Immature natural killer cell (primary cell): Measurements from ENCODE around the gene CORIN. TPM values are rescaled to one million over a fixed set of nuclear protein-coding genes. Genes with fewer than 3 reads are reported as not detected.

ENCODE experiments used
- DNase-seq, 3 donors: peaks; one replicate each; pipeline ENCODE4 v3.0.0; 2022; ENCODE audit warnings: mixed read lengths in 1 of 3
- H3K27ac Mint-ChIP-seq, 6 donors: one replicate each; pipeline ENCODE4 v1.8.0; 2020; ENCODE audit warnings: mixed read lengths in 6 of 6, mild to moderate bottlenecking in 5 of 6, inconsistent platforms in 4 of 6, moderate library complexity in 3 of 6
- H3K27me3 Mint-ChIP-seq, 3 donors: one replicate each; pipeline ENCODE4 v1.8.0; 2020 to 2021; ENCODE audit warnings: low read depth in 3 of 3, mild to moderate bottlenecking in 3 of 3, mixed read lengths in 3 of 3, moderate library complexity in 3 of 3, inconsistent platforms in 1 of 3
- H3K36me3 Mint-ChIP-seq, 3 donors: one replicate each; pipeline ENCODE4 v1.8.0; 2020; ENCODE audit warnings: mixed read lengths in 3 of 3, inconsistent platforms in 2 of 3, mild to moderate bottlenecking in 2 of 3
- H3K4me1 Mint-ChIP-seq, 2 donors: one replicate each; pipeline ENCODE4 v1.8.0; 2020; ENCODE audit warnings: inconsistent platforms in 2 of 2, mild to moderate bottlenecking in 2 of 2, mixed read lengths in 2 of 2, moderate library complexity in 1 of 2
- H3K4me3 Mint-ChIP-seq, 5 donors: one replicate each; pipeline ENCODE4 v1.8.0; 2020; ENCODE audit warnings: mild to moderate bottlenecking in 5 of 5, mixed read lengths in 5 of 5, inconsistent platforms in 3 of 5, moderate library complexity in 3 of 5
- H3K9me3 Mint-ChIP-seq, 6 donors: one replicate each; pipeline ENCODE4 v1.8.0; 2020; ENCODE audit warnings: mild to moderate bottlenecking in 6 of 6, mixed read lengths in 6 of 6, inconsistent platforms in 4 of 6, moderate library complexity in 3 of 6
- polyA plus RNA-seq, 3 donors: library from polyadenylated mRNA; unstranded; fragments of 300-500 nt; fragmentation: Illumina TruSeq; gene quantifications; one replicate each; pipeline ENCODE4 v1.2.3, GENCODE V29; 2021

The CORIN gene
- polyA plus RNA-seq, 3 donors from 2014 or later = not detected

DNA sequence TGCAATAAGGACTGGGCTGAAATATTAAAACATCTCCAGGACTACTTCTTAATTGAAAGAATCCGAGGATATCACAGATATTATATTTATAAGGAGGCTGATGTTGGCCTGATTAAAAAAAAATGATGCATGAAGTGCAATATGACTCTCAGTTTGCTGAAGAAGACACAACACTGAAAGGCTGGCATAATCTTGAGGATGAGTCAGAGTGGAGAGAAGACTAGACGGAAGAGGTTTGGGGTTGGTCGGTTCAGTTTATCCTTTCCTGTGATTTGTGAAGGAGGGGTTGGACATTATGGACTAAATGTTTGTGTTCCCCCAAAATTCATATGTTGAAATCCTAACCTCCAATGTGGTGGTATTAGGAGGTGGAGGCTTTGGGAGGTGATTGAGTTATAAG lies 170.3 kb downstream of the CORIN start:
- no peaks in the 10 kb centered on the region for H3K4me1 Mint-ChIP-seq
- H3K27me3 Mint-ChIP-seq = peaks cover 1 to 11% (median 3%) of the 10 kb centered on the region in 3 donors
- no peaks in the 10 kb centered on the region for H3K36me3 Mint-ChIP-seq
- H3K9me3 Mint-ChIP-seq = no peaks in the 10 kb centered on the region
- DNase-seq = no peak
- H3K27ac Mint-ChIP-seq = no peak overlapping the region
- H3K4me3 Mint-ChIP-seq = no peak overlapping the region

DNA sequence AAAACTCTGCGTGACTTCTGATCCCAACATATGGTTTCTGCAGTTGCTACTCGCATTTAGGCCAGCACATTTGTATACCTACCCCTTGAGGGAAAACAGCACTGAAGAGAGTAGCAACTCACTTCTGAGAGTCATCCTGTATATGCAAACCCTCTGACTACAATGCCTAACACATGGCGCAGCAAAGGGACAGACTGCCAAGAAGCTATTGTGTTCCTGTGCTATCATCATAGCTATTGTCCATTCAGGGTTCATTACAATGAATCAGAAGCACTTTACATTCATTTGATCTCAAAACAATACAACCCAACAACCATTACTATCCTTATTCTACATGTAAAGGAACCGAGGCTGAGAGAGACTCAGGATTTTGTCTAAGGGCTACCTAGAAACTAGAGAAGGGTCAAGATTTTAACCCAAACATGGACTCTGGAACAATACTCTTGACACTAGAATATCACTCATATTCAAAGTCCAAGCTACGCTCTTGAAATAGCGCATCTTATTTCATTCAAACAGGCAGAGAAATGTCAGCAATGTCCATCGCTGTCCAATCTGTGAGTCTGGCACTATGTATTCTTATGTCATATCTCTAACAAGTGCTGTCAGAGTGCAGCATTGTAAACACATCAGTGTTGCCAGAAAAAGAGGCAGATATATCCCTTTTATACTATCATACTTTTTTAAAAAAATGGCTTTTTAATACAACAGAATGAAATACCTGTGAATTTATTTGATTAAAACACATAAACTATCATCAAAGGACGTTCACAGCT lies 173.6 kb downstream of the CORIN start:
- no peak for DNase-seq
- no peak overlapping the region for H3K4me3 Mint-ChIP-seq
- peaks cover 0 to 11% (median 0%) of the 10 kb centered on the region in 3 donors for H3K27me3 Mint-ChIP-seq
- no peaks in the 10 kb centered on the region for H3K36me3 Mint-ChIP-seq
- H3K27ac Mint-ChIP-seq = no peak overlapping the region
- peaks cover 0 to 2% (median 0%) of the 10 kb centered on the region in 6 donors for H3K9me3 Mint-ChIP-seq
- H3K4me1 Mint-ChIP-seq = no peaks in the 10 kb centered on the region

DNA sequence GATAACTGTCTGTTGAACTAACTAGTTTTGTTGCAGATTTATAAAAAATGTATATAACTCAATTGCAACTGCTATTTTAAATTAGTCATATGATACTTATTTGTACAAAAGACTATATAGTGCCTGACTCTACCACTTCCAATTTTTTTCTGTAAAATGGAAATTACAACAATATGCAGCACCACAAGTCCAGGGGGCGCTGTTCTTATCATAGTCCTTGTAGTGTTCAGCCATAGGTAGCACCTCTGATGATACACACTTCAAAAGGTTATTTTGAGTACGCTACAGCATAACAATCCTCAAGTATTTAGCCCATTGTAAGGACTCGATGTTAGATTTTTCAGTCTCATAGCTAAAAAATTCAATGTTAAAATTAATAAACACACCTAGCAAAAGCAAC lies 174.9 kb downstream of the CORIN start:
- Mint-ChIP-seq H3K27ac (no peak overlapping the region), H3K9me3 (peaks cover 0 to 2% (median 0%) of the 10 kb centered on the region in 6 donors), H3K4me1 (no peaks in the 10 kb centered on the region), H3K36me3 (no peaks in the 10 kb centered on the region), H3K4me3 (no peak overlapping the region), H3K27me3 (peaks cover 0 to 11% (median 0%) of the 10 kb centered on the region in 3 donors)
- DNase-seq = no peak

DNA sequence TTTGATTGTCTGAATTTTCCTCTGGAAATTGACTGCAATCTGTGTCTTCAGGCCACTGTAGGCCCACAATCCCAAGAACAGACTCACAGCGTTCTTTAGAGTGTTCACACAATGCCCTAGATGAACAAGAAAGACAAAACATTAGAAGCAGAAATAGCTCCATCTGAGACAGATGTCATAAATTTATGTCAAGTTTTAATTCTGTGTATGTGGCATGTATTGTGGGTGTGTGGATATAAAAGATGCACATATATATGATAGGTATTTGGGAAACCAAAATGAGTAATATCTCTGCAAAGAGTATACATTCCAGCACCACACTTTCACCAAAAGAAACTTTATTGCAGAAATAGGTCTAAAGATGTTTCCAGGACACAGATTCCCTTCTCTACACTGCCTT lies 176.1 kb downstream of the CORIN start:
- DNase-seq = no peak
- Mint-ChIP-seq H3K9me3 (peaks cover 0 to 2% (median 0%) of the 10 kb centered on the region in 6 donors), H3K27ac (no peak overlapping the region), H3K4me3 (no peak overlapping the region), H3K27me3 (peaks cover 0 to 11% (median 0%) of the 10 kb centered on the region in 3 donors), H3K36me3 (no peaks in the 10 kb centered on the region), H3K4me1 (no peaks in the 10 kb centered on the region)

DNA sequence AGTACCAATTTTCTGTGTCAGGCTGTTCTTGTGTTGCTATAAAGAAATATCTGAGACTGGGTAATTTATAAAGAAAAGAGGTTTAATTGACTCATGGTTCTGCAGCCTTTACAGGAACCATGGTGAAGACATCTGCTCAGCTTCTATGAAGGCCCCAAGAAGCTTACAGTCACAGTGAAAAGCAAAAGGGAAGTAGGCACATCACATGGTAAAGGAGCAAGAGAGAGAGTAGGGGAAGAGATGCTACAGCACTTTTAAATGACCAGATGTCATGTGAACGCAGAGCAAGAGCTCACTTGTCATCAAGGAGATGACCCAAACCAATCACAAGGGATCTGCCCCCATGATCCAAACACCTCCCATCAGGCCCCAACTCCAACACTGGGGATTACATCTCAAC lies 178.5 kb downstream of the CORIN start:
- Mint-ChIP-seq H3K27ac (no peak overlapping the region), H3K9me3 (peaks cover 0 to 2% (median 0%) of the 10 kb centered on the region in 6 donors), H3K4me3 (no peak overlapping the region), H3K36me3 (no peaks in the 10 kb centered on the region), H3K27me3 (peaks cover 0 to 9% (median 3%) of the 10 kb centered on the region in 3 donors), H3K4me1 (no peaks in the 10 kb centered on the region)
- no peak for DNase-seq

DNA sequence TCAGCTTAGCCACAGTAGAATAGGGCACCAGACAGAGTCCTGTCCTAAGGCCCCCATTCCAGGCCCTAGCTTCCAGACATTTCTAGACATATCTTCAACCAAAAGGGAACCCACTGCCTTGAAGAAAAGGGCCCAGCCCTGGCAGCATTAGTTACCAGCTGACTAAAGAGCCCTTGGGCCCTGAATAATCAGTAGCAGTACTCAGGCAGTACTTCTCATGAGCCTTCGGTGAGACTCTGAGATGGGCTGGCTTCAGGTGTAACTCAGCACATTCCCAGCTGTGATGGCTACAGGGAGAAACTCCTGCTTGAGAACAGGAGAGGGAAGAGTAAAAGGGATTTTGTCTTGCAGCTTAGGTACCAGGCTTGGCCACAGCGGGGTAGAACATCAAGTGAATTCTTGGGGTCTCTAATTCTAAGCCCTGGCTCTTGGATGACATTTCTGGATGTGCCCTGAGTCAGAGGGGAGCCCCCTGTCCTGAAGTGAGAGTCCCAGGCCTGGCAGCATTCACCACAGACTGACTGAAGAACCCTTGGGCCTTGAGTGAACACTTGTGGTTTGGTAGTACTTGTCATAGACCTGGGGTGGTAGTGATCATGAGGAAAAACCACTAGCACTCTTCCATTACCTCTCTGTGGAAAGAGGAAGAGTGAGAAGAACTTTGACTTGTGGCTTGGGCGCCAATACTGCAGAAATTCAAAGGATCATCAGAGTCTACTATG lies 182.7 kb downstream of the CORIN start:
- no peak overlapping the region for H3K4me3 Mint-ChIP-seq

DNA sequence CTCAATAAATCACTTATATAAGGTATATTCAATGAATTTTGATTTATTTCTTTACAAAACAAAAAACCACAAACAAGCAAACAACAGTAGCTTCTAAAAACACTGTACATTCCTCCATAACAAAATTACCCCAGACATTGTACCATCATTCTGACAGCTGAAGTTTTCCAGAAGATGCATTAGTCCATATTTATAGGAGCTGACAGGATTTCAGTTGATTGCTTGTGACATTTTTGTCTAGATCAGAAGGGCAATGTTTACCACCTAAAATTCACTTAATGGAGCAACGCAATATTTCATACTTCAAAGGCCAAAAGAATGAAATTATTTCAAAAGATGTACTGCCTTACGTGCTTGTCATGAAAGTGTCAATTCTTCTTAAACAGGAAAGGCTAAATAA lies 185.8 kb downstream of the CORIN start:
- peaks cover 0 to 5% (median 0%) of the 10 kb centered on the region in 3 donors for H3K27me3 Mint-ChIP-seq
- no peak overlapping the region for H3K27ac Mint-ChIP-seq

More for the DNA sequence above, 182.7 kb downstream of the CORIN start:
- Mint-ChIP-seq H3K27me3 (peaks cover 0 to 5% (median 5%) of the 10 kb centered on the region in 3 donors), H3K9me3 (no peaks in the 10 kb centered on the region), H3K27ac (no peak overlapping the region), H3K4me1 (no peaks in the 10 kb centered on the region), H3K36me3 (no peaks in the 10 kb centered on the region)
- DNase-seq = no peak

DNA sequence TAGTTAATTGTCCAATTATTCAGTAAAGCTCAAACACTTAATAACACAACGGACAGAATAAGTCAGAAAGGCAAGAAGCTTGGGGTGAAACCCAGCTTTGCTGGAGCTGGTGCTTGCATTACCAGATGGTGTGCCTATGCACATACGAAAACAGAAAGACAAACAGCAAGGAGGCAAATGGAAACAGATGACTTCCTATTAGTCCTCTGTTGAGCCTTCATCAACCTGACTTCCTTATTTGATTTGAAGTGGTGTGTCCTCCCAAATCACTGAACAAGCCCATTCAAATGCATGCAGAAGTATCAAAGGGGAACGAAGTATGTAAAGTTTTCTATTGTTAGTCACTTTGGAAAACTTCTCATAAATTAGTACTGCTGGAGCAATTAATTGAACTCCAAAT lies 186.6 kb downstream of the CORIN start:
- no peak for DNase-seq
- no peak overlapping the region for H3K4me3 Mint-ChIP-seq
- no peaks in the 10 kb centered on the region for H3K4me1 Mint-ChIP-seq
- peaks cover 0 to 5% (median 0%) of the 10 kb centered on the region in 3 donors for H3K27me3 Mint-ChIP-seq
- no peaks in the 10 kb centered on the region for H3K36me3 Mint-ChIP-seq
- H3K9me3 Mint-ChIP-seq = no peaks in the 10 kb centered on the region
- H3K27ac Mint-ChIP-seq = no peak overlapping the region

More for the DNA sequence above, 185.8 kb downstream of the CORIN start:
- Mint-ChIP-seq H3K36me3 (no peaks in the 10 kb centered on the region), H3K4me3 (no peak overlapping the region), H3K9me3 (no peaks in the 10 kb centered on the region), H3K4me1 (no peaks in the 10 kb centered on the region)
- no peak for DNase-seq

DNA sequence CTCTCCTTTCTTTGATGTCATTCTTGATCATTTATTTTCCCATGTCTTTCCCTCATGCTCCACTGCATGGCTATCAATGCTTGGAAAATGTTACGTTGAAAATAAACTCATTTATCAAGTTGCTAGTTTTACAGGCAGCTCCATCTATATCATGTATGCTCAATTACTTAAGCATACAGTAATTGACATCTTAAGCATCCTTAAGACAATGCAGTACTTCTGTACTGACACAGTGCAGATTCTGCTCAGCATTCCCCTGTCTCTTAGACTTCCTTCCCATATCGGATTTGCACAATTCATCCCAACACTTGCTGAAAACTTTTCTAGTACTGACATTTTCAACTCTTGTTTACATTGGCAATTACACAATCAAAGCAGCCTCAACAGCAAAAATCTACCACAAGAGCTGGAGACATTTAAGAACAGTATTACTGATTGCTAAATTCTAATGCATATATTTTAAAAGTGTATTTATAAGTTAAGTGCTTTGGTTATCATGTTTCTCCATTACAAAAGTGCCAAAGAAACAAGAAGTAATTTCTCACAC lies 187.2 kb downstream of the CORIN start:
- H3K4me1 Mint-ChIP-seq = no peaks in the 10 kb centered on the region
- no peaks in the 10 kb centered on the region for H3K36me3 Mint-ChIP-seq
- DNase-seq = no peak
- H3K27ac Mint-ChIP-seq = no peak overlapping the region
- H3K4me3 Mint-ChIP-seq = no peak overlapping the region
- H3K27me3 Mint-ChIP-seq = peaks cover 0 to 5% (median 0%) of the 10 kb centered on the region in 3 donors
- no peaks in the 10 kb centered on the region for H3K9me3 Mint-ChIP-seq

DNA sequence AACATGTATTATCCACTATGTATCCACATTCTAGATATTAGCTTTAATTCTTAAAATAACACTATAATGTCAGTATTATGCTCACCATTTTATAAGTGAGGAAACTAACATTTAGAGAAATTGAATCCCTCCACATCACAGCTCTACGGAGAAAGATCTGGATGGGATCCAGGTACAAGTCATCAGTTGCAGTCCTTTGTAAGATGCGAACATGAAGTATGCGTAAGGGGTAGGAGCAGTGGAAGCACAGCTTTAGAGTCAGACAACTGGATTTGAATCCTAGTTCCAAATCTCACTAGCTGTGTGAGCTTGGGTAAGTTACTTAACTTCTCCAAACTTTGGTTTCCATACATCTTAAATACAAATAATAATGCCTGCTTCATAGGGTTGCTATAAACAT lies 190.3 kb downstream of the CORIN start:
- H3K4me3 Mint-ChIP-seq = no peak overlapping the region
- H3K36me3 Mint-ChIP-seq = no peaks in the 10 kb centered on the region
- no peak for DNase-seq
- H3K27ac Mint-ChIP-seq = no peak overlapping the region
- peaks cover 0 to 2% (median 0%) of the 10 kb centered on the region in 6 donors for H3K9me3 Mint-ChIP-seq
- no peaks in the 10 kb centered on the region for H3K4me1 Mint-ChIP-seq
- H3K27me3 Mint-ChIP-seq = peaks cover 0 to 3% (median under 1%) of the 10 kb centered on the region in 3 donors

DNA sequence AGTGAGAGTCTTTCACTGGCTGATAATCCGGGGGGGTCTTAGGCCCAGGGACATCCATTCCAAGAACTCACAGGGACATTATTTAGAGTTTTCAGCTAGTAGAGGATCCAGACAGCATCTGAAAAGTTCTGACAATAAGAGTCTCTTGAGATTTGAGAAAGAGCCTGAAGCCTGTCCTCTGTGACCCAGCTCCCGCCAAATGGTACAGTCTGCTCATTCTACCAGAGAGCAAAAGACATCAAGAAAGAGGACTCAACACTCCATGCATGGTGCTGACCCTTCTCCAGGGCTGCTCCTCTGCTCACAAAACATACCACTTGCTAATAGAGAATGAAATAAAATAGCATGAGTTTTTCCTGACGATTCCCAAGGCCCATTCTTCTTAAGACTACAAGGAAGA lies 190.8 kb downstream of the CORIN start:
- H3K27ac Mint-ChIP-seq = no peak overlapping the region
- H3K4me1 Mint-ChIP-seq = no peaks in the 10 kb centered on the region
- no peak overlapping the region for H3K4me3 Mint-ChIP-seq
- no peaks in the 10 kb centered on the region for H3K36me3 Mint-ChIP-seq
- H3K27me3 Mint-ChIP-seq = peaks cover 0 to 6% (median 3%) of the 10 kb centered on the region in 3 donors
- H3K9me3 Mint-ChIP-seq = peaks cover 0 to 2% (median 0%) of the 10 kb centered on the region in 6 donors
- no peak for DNase-seq

DNA sequence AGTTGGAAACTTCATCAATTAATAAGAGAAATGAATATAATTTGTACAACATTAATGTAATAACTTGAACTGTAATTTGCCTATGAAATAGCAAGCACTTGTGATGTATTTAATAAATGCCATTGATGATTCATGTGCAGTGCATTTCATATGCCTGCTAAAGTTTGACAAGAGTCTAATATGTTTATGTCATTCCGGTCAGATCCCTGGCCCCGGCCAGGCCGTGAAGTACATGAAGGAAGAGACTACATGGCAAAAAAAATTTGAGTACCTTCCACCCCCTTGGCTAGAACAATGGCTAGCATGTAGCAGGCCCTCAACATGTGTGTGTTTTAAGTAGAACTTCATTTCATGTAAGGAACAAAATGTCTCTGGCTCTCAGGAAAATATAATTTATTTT lies 191.5 kb downstream of the CORIN start:
- H3K4me1 Mint-ChIP-seq = no peaks in the 10 kb centered on the region
- H3K9me3 Mint-ChIP-seq = peaks cover 0 to 2% (median 0%) of the 10 kb centered on the region in 6 donors
- no peak for DNase-seq
- no peak overlapping the region for H3K4me3 Mint-ChIP-seq
- no peaks in the 10 kb centered on the region for H3K36me3 Mint-ChIP-seq
- H3K27me3 Mint-ChIP-seq = peaks cover 0 to 7% (median 3%) of the 10 kb centered on the region in 3 donors
- H3K27ac Mint-ChIP-seq = no peak overlapping the region

DNA sequence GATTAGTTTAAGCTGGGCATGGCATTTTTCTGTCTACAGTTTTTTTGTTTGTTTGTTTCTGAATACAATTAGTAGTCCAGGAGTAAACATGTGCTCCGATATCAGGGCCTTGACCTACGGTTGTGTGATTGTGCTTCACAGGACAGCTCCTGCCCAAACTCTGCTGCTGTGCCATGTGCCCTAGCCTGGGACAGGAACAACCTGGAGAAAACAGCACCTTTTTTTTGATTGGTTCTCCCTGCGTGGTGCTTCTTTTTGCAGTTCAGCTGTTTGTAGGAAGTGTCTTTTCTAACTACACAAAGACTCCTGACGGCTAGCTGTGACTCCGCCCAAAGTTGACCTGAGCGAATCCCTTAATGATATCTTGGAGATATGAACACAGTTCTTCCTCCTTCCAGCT lies 194.0 kb downstream of the CORIN start:
- Mint-ChIP-seq H3K27me3 (peaks cover 0 to 9% (median 0%) of the 10 kb centered on the region in 3 donors), H3K27ac (no peak overlapping the region), H3K36me3 (no peaks in the 10 kb centered on the region), H3K4me1 (no peaks in the 10 kb centered on the region), H3K4me3 (no peak overlapping the region), H3K9me3 (peaks cover 0 to 2% (median 0%) of the 10 kb centered on the region in 6 donors)
- DNase-seq = no peak
